Measurements from ENCODE around the gene CBFA2T3.

CBFA2T3 gene

DNA sequence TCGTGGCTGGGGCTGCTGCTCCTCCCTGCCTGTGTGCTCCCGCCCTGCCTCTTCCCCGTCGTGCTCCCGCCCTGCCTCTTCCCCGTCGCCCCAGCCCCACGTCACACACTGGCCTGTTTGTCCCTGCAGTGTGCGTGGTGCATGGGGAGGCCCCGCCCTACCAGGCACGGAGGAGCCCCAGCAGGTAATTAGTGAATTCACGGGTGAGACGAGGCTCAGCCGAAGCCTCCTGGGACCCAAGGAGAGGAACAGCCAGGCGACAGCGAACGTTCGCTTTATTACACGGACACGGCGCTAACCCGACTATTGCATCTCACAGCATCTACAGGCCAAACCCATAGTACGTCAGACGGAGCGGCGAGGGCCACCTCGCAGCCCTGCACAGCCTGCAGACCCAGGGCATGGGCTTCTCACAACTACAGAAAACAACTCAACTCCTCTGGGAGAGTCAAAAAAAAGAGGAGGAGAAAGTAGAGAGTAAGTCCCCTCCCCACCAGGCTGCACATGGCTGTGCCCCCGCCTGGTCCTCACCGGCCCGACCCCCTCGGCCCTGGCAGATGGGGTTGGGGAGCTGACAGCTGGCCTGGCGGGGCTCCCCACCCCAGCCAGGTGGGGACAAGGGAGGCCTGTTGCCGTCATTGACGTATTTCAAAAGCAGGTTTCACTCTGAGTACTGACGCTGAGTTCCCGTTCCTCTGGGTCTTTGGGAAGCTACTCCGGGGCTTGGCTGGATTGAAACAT lies 106.2 kb downstream of the CBFA2T3 start:
- no peak for DNase-seq

DNA sequence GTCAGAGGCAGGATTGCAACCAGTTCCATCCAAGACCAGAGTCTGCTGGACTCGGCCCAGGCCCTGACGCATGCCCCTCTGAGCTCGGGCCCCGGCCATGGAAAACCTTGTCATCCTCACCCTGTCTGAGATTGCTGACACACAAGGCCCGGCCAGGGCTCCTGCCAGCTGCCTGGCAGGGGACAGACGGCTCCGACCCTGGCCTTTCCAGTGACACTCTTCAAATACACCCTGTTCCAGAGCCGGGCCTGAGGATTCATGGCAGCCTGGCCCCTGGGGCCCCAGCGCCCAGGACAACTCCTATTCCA lies 107.4 kb downstream of the CBFA2T3 start:
- DNase-seq: no peak

- no peak for DNase-seq
Measured at GRCh38 chr16:88868974-88869672, 107.9 kb downstream of the CBFA2T3 start.

- DNase-seq: no peak
Measured at GRCh38 chr16:88867581-88868246, 109.3 kb downstream of the CBFA2T3 start.

DNA sequence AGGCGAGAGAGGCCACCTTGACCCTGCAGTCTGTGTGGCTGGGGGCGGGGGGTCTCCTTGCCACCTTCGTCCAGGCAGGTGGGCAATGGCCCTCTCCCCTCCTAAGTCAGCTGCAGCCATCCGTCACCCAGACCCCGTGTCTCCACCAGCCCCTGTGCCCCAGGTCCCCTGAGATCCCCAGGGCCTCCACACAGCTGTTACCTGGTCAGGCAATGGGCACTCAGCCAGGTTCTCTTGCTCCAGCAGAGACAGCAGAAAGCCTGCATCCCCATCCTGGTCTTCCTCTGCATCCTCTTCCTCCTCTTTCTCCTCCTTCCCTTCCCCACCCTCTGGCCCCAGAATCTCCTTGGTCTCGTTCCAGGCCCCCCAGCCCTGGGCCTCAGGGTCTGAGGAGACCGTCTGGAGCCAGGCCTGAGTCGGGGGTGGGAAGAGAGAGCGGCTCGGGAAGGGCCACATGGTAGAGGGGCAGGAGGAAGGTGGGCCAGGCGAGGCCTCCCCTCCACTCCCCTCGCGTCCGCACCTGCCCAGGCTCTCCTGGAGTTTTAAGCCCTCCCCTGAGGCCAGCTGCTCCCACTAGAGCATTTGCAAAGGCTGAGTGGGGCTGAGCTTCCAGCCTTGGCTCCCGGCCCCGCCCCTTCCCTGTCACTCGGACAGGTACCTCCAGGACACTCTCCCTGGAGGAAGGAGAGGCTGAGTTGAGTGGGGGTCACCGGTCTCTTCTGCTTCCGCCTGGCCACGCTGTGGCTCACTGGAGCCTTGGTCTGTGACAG lies 110.7 kb downstream of the CBFA2T3 start, which contains the start of gene PABPN1L:
TSS of gene PABPN1L (minus strand) at position 510 of the 770 bp plus-strand sequence. CDS start at position 456, 54 bp downstream.
- no peak for DNase-seq

GRCh38 chr16:88865742-88866141 lies 111.3 kb downstream of the CBFA2T3 start:
- DNase-seq: no peak

GRCh38 chr16:88865310-88865709 lies 111.7 kb downstream of the CBFA2T3 start:
- no peak for DNase-seq

DNA sequence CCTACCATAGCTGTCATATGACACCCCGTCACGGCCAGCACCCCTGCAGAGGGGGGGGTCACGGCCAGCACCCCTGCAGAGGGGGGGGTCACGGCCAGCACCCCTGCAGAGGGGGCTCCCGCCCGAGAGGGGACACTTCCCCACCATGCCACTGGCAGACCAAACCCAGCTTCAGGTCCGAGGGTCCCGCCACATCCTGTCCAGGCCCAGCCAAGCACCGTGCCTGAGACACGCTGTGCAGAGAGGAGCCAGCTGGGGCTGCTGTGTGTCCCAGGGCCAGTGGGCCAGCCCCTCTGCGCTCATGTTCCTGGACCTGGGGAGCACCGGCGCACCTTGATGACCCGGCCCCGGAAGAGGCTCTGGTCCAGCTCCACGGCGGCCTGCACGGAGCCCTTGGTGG lies 112.5 kb downstream of the CBFA2T3 start:
- DNase-seq: no peak

DNA sequence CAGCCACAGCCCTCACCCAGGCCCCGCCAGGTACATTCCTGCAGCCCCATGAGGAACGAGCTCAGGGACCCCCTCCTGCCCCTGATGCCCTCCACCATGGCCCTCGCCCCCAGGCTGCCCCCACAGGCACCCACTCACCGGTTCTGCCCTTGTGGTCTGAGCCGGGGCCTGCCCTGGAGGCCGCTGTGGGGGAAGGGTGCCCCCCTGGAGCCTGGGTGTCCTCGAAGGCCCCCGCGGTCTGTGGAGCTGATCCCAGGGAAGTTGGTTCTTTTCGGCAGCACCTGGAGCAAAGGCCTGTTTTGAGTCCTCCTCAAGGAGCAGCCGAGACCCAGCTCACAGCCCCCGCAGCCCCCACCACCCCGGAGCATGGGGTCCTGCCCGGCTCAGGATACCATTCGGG lies 112.9 kb downstream of the CBFA2T3 start:
- no peak for DNase-seq

DNA sequence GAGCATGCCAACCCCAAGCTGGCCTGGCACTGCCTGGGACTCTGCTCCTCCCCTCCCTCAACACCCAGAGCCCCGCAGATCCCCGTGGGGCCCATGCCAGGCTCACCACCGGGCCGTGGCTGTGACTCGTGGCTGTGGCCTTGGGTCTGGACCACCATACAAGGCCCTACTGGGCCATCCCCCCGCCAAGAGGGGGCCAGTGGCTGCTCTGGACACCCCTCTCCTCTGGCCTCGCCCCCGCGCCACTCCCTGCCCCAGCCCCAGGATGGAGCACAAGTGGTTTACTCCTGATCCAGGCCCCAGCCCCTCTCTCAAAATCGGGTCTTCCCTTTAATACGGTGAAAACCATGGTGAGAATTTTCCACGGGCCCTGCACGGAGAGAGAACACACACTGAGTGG lies 113.6 kb downstream of the CBFA2T3 start:
- no peak for DNase-seq

DNA sequence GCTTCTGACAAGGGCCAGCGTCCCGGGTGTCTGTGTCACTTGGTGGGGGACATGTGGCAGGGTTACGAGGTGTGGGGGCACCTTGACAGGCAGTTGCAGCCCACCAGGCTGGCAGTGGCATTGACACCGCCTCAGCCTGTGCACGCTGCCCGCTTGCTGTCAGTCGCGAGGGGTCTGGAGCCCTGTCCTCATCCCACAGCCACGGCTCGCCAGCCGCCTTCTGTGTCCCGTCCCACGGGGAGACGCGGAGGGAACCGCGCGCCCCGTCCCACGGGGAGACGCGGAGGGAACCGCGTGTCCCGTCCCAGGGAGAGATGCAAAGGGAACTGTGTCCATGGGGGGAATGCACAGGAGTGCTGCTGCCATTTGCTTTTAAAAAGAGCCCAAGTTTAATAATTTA lies 114.0 kb downstream of the CBFA2T3 start:
- no peak for DNase-seq

- DNase-seq: no peak
Measured at GRCh38 chr16:88861359-88861758, 115.6 kb downstream of the CBFA2T3 start.

DNA sequence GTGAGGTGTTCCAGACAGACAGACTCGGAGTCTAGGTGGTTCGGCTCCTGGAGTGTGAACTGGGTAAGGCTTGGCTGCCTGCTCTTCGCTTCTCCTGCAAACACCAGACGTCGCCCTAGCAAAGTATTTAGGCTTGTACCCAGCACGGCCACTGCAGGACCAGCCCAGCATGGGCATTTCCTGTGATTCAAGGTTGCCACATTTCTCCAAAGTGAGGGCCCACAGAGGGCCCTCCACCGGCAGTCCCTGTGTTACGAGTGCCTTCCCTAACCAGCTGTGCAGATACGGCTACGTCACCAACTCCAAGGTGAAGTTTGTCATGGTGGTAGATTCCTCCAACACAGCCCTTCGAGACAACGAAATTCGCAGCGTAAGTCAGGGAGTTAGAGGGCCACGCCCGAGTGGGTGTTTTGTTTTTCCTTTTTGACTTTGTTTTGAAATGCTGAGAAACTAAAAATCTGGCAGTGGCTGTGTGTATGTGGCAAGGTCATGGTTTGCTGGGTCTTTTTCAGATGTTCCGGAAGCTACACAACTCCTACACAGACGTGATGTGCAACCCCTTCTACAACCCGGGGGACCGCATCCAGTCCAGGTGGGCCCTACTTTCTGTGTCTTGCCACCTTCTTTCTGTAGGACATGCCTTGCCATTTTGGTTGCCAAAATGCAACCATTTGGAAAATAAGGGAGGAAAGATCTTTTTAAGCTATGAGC lies 117.5 kb downstream of the CBFA2T3 start:
- no peak for DNase-seq

- DNase-seq: no peak
Measured at GRCh38 chr16:88857728-88858339, 119.2 kb downstream of the CBFA2T3 start.

- DNase-seq: peak; percentile 9
Measured at GRCh38 chr16:88856828-88857727, 119.9 kb downstream of the CBFA2T3 start, which contains the start of the genes GALNS and TRAPPC2L. GALNS (minus strand) TSS chr16:88856947; CDS start chr16:88856877, 70 bp downstream. TRAPPC2L (plus strand) TSS chr16:88857127; CDS start chr16:88857151, 24 bp downstream.

DNA sequence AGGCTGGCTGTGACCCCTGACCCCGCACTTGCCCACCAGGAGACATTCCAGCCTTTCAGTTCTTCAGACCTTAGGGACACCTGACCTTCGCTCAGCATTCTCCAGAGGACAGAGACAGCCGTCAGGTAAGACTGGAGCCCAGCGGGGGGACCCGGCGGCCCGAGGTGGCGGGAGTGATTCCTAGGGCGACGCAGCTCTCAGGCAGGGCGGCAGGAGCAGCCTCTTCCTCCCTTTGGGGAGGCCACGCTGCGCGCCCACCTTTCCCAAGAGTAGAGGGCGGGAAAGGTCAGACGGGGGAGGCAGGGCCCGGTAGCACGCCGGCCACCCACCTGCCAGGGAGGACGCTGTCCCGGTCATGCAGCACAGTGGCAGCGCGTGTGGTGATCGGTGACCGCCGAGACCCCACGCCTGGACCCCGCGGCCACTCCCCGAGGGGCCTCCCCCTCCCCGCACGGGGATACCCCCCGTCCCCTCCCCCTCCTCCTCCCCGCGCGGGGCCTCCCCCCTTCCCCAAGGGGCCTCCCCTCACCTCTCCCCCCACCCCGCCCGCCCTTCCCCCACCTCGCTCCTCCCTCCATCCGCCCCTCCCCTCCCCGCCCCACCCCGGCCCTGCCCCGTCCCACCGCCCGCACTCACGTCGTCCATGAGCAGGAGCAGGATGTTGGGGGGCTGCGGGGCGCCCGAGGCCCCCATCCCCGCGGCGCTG lies 120.7 kb downstream of the CBFA2T3 start:
- DNase-seq: no peak

GRCh38 chr16:88855736-88856121 lies 121.3 kb downstream of the CBFA2T3 start:
- DNase-seq: no peak

GRCh38 chr16:88855176-88855575 lies 121.8 kb downstream of the CBFA2T3 start:
- no peak for DNase-seq

- DNase-seq: no peak
Measured at GRCh38 chr16:88854306-88855111, 122.5 kb downstream of the CBFA2T3 start.

All from SIG-M5 (cell line).